ENCODE data around the gene SPACA4.

SPACA4 gene

DNA sequence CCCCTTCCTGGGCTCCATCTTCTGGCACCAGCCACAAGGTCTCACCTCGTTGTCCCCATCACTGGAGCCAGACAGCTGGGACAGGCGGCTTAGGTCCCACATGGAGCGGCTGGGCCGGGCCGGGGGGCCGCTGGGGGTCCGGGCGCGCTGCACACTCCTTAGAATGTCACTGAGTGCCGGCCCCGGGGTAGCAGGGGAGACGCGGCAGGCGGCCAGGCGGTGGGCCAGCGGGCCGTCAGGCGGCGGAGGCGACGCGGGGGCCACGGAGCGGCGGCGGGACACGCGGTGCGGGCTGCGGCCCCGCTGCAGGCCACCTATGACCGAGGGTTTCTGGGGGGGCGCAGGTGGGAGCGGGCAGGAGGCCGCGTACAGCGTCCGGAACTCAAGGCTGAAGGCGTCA lies 3.1 kb upstream of the SPACA4 start:
- no peaks in the 10 kb centered on the region for H3K36me3 Mint-ChIP-seq (ENCODE audit: insufficient read depth)
- no peaks in the 10 kb centered on the region for H3K9me3 Mint-ChIP-seq
- DNase-seq, result no peak
- H3K27ac Mint-ChIP-seq, result no peak overlapping the region
- peaks cover 0 to 5% of the 10 kb centered on the region in 2 donors for H3K27me3 Mint-ChIP-seq
- H3K4me3 Mint-ChIP-seq, result no peak overlapping the region
- H3K4me1 Mint-ChIP-seq (ENCODE audit: low read depth in 2 of 2), result no peaks in the 10 kb centered on the region
- ATAC-seq (replicated peaks), result no peak

DNA sequence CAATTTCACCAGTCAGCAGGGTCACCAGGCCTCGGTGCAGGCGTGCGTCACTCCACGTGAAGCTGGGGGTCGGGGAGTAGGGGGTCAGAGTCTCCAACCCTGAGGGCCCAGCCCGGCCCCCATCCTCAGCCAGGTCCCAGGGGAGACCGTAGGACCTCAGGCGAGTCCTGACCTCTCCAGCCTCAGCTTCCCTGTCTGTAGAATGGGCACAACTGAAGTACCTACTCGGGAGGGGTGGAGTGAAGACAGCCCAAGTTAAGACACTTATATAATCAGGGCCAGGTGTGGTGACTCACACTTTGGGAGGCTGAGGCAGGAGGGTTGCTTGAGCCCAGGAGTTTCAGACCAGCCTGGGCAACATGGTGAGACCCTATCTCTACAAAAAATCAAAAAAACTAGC lies 2.7 kb upstream of the SPACA4 start:
- ATAC-seq (replicated peaks), result no peak
- H3K4me1 Mint-ChIP-seq (ENCODE audit: low read depth in 2 of 2), result peaks cover 3% of the 10 kb centered on the region in 2 donors
- no peak for DNase-seq
- no peaks in the 10 kb centered on the region for H3K9me3 Mint-ChIP-seq
- no peaks in the 10 kb centered on the region for H3K36me3 Mint-ChIP-seq (ENCODE audit: insufficient read depth)
- peaks cover 0 to 1% of the 10 kb centered on the region in 2 donors for H3K27me3 Mint-ChIP-seq
- no peak overlapping the region for H3K27ac Mint-ChIP-seq
- H3K4me3 Mint-ChIP-seq, result no peak overlapping the region

DNA sequence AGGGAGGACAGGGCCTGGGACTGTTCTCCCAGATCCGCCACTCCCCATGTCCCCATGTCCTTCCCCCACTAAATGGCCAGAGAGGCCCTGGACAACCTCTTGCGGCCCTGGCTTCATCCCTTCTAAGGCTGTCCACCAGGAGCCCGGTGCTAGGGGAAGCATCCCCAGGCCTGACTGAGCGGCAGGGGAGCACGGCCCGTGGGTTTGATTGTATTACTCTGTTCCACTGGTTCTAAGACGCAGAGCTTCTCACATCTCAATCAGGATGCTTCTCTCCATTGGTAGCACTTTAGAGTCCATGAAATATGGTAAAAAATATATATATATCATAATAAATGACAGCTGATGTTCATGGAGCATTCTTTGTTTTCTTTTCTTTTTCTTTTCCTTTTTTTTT lies 815 bp downstream of the SPACA4 start:
- ATAC-seq (replicated peaks), result no peak
- Mint-ChIP-seq H3K27me3 (no peaks in the 10 kb centered on the region), H3K4me1 (ENCODE audit: low read depth in 2 of 2) (peaks cover 4 to 5% of the 10 kb centered on the region in 2 donors), H3K9me3 (no peaks in the 10 kb centered on the region), H3K36me3 (ENCODE audit: insufficient read depth) (no peaks in the 10 kb centered on the region), H3K27ac (no peak overlapping the region), H3K4me3 (no peak overlapping the region)
- no peak for DNase-seq

DNA sequence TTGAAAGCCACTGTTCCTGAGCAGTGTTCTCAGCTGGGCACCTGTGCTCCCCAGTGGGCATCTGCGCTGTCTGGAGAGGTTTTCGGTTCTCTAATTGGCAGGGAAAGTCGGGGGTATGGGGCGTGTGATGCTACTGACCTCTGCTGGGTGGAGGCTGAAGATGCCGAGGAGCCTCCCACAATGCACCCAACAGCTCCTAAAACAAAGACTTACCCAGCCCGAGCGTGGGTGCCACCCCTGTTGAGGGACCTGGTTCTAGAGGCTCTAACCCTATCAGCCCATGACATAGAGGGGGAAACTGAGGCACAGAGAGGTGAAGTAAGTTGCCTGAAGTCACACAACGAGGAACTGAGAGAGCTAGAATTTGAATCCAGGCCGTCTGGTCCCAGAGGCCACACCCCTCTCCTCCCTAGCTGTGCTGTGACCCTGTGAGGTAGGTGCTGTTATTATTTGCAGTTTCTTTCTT lies 2.3 kb downstream of the SPACA4 start:
- Mint-ChIP-seq H3K27me3 (no peaks in the 10 kb centered on the region), H3K9me3 (no peaks in the 10 kb centered on the region), H3K4me3 (peak overlapping the region in 1 of 2 donors; percentile 45), H3K4me1 (ENCODE audit: low read depth in 2 of 2) (peaks cover 5% of the 10 kb centered on the region in 2 donors), H3K36me3 (ENCODE audit: insufficient read depth) (peaks cover 5% of the 10 kb centered on the region), H3K27ac (no peak overlapping the region)
- ATAC-seq (replicated peaks) (peak; percentile 94), DNase-seq (peak in 2 of 3 experiments; percentile 31 to 32)

DNA sequence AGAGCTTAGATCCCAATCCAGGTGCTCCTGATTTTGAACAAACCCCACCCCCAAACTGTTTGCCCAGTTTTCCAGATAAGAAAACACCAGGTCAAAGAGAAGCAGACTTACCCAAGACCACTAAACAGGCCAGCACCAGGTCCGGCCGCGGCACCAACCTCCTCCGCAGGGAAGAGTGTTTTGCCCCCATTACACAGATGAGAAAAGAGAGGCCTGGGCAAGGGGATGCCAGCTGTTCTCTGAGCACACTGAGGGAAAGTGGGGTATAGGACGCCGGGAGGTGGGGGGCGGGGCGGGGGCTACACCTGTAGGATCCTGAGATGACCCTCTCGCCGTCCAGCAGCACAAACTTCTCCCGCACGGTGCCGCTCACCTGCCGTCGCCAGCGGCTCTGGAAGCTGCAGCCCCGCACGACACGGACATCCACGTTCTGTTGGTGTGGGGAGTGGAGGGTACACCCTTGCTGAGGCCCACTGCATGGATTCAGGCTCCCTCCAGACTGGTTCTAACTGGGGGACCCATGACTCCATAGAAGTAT lies 3.1 kb downstream of the SPACA4 start:
- Mint-ChIP-seq H3K4me3 (no peak overlapping the region), H3K27ac (no peak overlapping the region), H3K36me3 (ENCODE audit: insufficient read depth) (peaks cover 11% of the 10 kb centered on the region), H3K9me3 (no peaks in the 10 kb centered on the region), H3K27me3 (no peaks in the 10 kb centered on the region), H3K4me1 (ENCODE audit: low read depth in 2 of 2) (peaks cover 5 to 7% of the 10 kb centered on the region in 2 donors)
- DNase-seq (no peak), ATAC-seq (replicated peaks) (no peak)

DNA sequence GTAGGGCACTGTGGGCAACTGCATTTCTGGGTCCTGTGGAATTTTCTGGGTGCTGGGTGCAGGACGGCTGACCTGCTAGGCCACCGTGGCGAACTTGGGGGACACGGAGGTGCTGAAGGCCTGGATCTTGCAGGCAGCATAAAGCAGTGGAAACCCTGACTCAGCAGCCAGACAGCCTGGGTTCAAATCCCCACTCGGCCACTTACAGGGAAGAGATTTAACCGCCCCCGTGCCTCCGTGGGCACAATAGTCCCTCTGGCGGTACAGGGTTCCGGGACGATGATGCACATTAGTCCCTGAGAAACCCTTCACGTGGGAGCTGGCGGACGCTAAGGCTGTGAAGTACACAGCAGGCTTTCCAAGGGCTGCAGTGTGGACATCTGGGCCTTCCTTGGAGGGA lies 5.3 kb downstream of the SPACA4 start:
- peaks cover 20% of the 10 kb centered on the region in 2 donors for H3K4me1 Mint-ChIP-seq (ENCODE audit: low read depth in 2 of 2)
- peaks cover 34% of the 10 kb centered on the region for H3K36me3 Mint-ChIP-seq (ENCODE audit: insufficient read depth)

DNA sequence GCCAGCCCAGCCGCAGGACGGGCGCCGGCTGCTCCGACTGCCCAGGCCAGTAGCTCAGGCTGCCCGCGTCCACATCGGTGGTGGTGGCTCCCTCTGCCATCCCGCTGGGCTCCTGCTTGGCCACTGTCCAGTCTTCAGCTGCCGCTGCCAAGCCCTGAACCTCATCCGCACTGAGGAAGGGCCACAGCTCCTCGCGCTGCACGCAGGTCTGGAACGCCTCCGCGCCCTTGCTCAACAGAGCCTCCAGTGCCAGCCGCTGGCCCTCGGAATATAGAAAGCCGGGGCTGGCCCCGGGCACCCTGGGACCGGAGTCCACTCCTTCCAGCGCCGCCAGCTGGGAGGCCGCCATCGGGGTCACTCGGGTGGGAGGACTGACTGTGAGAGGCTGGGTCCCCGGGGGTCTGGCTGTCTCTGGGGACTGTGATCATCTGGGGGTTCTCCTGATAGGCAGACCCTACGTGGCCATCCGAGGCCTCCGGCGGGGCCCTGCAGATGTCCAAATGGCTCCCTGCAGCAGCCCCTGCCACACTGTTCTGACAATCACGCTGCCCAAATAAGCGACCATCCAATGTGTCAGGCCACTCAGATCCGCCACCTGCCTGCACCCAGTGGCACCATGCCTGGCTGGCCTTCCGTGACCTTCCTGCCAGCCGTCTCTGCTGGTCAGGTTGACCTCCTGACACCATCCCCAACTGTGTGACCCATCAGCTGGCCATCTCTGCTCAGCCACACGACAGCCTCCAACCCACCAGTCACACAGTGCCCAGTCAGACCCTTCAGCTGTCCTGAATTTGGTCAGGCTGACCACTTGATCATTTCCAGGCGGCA lies 6.7 kb downstream of the SPACA4 start:
- Mint-ChIP-seq H3K9me3 (no peaks in the 10 kb centered on the region), H3K27ac (peak overlapping the region in 1 of 2 donors; percentile 80), H3K27me3 (no peaks in the 10 kb centered on the region), H3K36me3 (ENCODE audit: insufficient read depth) (peaks cover 45% of the 10 kb centered on the region), H3K4me3 (no peak overlapping the region), H3K4me1 (ENCODE audit: low read depth in 2 of 2) (peaks cover 29 to 30% of the 10 kb centered on the region in 2 donors)
- no peak for ATAC-seq (replicated peaks)
- no peak for DNase-seq

More for the DNA sequence above, 5.3 kb downstream of the SPACA4 start:
- no peaks in the 10 kb centered on the region for H3K9me3 Mint-ChIP-seq
- no peak overlapping the region for H3K4me3 Mint-ChIP-seq
- DNase-seq (no peak), ATAC-seq (replicated peaks) (no peak)
- H3K27ac Mint-ChIP-seq, result peak overlapping the region in 1 of 2 donors; percentile 16
- no peaks in the 10 kb centered on the region for H3K27me3 Mint-ChIP-seq

DNA sequence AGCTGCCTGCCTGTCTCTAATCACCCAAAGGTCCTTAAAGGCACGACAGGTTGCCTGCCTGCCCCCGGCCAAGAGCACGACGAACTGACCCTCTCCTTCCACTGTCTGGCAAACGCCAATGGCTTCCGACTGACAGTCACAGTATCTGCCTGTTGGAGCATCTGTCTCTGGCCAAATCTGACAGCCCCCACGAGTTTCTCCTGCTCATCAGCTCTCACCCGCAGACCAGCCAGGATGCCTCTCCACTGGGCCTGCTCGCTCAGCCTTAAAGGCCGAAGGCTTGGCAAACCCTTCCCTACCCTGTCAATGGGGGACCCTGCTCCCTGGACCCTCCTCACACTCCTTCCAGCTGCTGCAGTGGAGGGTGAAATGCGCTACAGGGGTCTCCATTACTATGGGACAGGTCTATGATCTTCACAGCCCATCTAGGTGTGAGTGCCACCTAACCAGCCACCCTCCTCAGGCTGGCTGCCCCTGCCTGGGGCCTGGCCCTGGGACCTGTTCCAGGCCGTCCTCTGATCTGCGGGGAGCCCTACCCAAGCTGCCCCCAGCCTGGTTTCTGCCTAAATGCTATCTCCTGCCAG lies 7.4 kb downstream of the SPACA4 start:
- Mint-ChIP-seq H3K4me3 (no peak overlapping the region), H3K27me3 (no peaks in the 10 kb centered on the region), H3K27ac (peak overlapping the region; percentile 50 to 80), H3K9me3 (no peaks in the 10 kb centered on the region), H3K36me3 (ENCODE audit: insufficient read depth) (peaks cover 52% of the 10 kb centered on the region), H3K4me1 (ENCODE audit: low read depth in 2 of 2) (peaks cover 31 to 32% of the 10 kb centered on the region in 2 donors)
- ATAC-seq (replicated peaks) (no peak), DNase-seq (no peak)

DNA sequence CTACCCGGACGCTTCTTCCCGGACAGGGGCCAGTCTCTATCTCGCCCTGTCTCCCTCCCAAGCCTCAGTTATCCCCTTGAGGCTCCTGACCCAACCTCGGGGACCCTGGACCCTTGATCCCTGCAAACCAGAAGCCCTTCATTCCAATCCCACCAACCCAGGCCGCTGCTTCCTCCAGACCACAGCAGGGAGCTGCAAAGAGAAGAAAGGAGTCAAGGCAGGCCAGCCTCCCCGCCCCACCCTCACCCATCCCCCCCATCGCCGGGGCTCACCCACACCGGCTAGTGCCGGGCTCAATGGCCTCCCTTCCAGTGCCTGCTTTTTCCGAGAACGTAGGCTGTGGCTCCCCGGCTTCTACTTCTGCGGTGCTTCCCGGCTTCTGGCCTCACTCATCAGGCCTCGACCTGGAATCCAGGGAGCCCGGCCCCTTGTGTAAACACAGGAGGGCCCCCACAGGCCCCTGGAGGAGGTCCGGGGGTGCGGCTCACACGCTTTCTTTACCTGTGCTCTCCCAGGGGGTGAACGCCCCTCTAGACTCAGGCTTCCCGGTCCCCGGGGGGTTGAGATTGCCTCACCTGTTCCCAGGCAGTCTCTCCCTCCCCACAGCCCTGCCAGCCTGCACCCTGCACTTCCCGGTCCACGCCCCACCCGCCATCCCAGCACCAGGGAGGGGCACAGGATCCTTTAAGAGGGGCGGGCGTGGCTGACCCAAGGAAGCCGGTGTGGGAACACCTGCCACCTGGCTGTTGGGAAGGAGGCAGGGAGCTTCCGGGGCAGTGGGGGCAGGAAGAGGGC lies 8.1 kb downstream of the SPACA4 start, which contains the start of gene FAM83E:
Gene FAM83E, minus strand, starts transcription at position 641 of the 795 bp plus-strand sequence. CDS start 1,704 bp downstream, outside the sequence.
- no peaks in the 10 kb centered on the region for H3K9me3 Mint-ChIP-seq

DNA sequence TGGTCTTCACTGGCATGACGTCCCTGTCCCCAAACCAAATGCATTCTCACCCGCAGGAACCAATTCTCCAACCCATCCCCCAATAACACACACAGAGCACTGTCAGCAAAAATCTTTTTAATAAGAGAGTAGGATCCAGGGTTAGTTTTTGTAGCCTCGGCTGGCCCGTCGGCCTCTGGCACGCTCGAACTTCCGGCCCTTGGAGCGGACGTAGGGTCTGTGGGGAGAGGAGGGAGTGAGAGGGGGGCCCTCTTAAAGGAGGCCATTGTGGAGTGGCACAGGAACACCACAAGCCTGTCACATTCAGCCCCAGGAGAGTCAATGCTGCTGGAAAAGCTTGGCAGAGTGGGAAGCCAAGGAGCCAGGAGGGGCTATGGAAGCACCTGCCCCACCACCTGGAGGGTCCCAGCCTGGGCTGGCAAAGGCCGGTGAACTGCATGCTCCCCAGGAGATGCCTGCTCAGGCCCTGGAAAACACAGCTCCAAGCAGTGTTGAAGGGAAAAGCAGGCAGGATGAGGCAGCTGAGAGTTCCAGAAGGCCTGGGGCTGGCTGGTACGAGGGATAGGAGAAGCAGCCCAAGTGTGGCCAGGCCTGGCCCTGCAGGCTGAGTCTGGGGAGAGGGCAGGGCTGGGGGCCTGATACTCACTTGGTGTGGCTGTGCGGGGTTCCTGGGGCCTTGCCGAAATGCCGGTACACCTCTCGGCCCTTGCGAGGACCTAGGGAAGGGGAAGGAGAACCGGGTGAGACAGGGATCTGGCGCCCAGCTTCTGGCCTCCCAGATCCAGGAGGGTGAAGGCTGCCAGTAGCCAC lies 8.9 kb downstream of the SPACA4 start:
- peak overlapping the region; percentile 28 to 80 for H3K27ac Mint-ChIP-seq
- no peaks in the 10 kb centered on the region for H3K9me3 Mint-ChIP-seq
- no peaks in the 10 kb centered on the region for H3K27me3 Mint-ChIP-seq
- H3K4me3 Mint-ChIP-seq, result peak overlapping the region in 1 of 2 donors; percentile 97
- peaks cover 38 to 42% of the 10 kb centered on the region in 2 donors for H3K4me1 Mint-ChIP-seq (ENCODE audit: low read depth in 2 of 2)
- H3K36me3 Mint-ChIP-seq (ENCODE audit: insufficient read depth), result peaks cover 64% of the 10 kb centered on the region
- no peak for ATAC-seq (replicated peaks)
- DNase-seq, result no peak

More for the DNA sequence above, 8.1 kb downstream of the SPACA4 start, which contains the start of gene FAM83E:
- Mint-ChIP-seq H3K4me3 (peak within 1 kb of the TSS in 1 of 2 donors; percentile 97), H3K36me3 (ENCODE audit: insufficient read depth) (peaks cover 59% of the 10 kb centered on the region), H3K27me3 (no peaks in the 10 kb centered on the region), H3K27ac (peak within 1 kb of the TSS; percentile 50 to 80), H3K4me1 (ENCODE audit: low read depth in 2 of 2) (peaks cover 34 to 36% of the 10 kb centered on the region in 2 donors)
- no peak for DNase-seq
- ATAC-seq (replicated peaks), result no peak

DNA sequence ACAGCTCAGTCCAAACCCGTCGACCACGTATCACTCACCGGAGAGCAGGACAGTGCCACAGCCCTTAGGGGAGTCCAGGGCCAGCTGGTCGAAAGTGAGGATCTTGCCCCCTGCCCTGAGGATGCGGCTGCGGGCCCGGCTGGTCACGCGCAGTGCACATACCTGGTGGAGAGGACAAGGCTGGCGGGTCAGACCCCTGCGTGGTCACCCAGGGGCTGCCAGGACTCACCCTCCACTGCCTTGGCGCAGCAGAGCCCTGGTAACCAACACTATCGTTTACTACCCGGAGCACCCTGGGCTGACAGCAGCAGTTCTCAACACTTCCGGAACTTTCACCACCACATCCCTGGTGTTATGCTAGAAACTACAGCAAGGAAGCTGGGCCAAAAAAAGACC lies 9.5 kb downstream of the SPACA4 start:
- Mint-ChIP-seq H3K4me3 (peak overlapping the region; percentile 97), H3K27me3 (no peaks in the 10 kb centered on the region), H3K27ac (peak overlapping the region; percentile 97 to 99), H3K9me3 (no peaks in the 10 kb centered on the region), H3K4me1 (ENCODE audit: low read depth in 2 of 2) (peaks cover 38 to 42% of the 10 kb centered on the region in 2 donors), H3K36me3 (ENCODE audit: insufficient read depth) (peaks cover 68% of the 10 kb centered on the region)
- no peak for DNase-seq
- no peak for ATAC-seq (replicated peaks)

DNA sequence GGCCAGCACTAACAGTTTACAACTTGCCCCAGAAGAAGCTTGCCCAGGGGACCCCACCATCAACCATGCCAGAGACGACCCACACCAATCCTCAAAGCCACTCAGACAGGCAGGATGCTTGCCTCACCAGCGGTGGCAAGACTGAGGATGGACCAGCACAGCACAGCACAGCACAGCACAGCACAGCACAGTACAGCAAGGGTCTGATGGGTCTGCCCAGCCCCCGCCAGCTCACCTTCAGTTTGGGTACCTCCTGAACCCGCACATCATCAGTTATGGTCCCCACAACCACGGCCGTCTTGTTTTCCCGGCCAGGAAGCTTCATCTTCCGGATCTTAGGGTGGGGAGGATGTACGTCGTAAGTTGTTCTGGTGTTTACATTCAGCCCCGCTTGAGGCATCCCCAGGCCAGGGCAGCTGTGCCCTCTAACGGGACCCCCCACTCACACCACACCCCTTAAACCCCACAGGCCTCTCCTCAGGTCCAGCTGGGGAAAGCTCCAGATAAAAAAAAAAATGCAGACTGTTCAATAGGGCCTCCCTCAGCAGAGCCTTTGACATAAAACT lies 10.0 kb downstream of the SPACA4 start:
- peak overlapping the region; percentile 97 for H3K4me3 Mint-ChIP-seq

More for the DNA sequence above, 10.0 kb downstream of the SPACA4 start:
- peaks cover 73% of the 10 kb centered on the region for H3K36me3 Mint-ChIP-seq (ENCODE audit: insufficient read depth)
- no peaks in the 10 kb centered on the region for H3K9me3 Mint-ChIP-seq
- peaks cover 38 to 42% of the 10 kb centered on the region in 2 donors for H3K4me1 Mint-ChIP-seq (ENCODE audit: low read depth in 2 of 2)
- DNase-seq, result no peak
- H3K27me3 Mint-ChIP-seq, result no peaks in the 10 kb centered on the region
- peak overlapping the region; percentile 97 to 99 for H3K27ac Mint-ChIP-seq
- ATAC-seq (replicated peaks), result no peak

All from effector memory CD8-positive, alpha-beta T cell (primary cell).